Medulla oblongata (tissue), 1 donor: ENCODE data around the gene GLYATL3.
"Not testable (repeated sequence)": the region's sequence is repeated elsewhere in the genome, so short reads cannot be mapped to it uniquely, and the experiment has no call there.

ENCODE experiments used
- DNase-seq: peaks from one replicate; pipeline ENCODE4 v3.0.0-alpha.2; 2015; ENCODE audit errors: extremely low spot score

GLYATL3 gene

GRCh38 chr6:49499623-49500022, at the start of gene GLYATL3:
Gene GLYATL3, plus strand, starts transcription at chr6:49499923. Its CDS starts 12,068 bp downstream, at chr6:49511991.
- no peak for DNase-seq

- no peak for DNase-seq
Observed at GRCh38 chr6:49453221-49453620, 46.5 kb upstream of the GLYATL3 start.

DNA sequence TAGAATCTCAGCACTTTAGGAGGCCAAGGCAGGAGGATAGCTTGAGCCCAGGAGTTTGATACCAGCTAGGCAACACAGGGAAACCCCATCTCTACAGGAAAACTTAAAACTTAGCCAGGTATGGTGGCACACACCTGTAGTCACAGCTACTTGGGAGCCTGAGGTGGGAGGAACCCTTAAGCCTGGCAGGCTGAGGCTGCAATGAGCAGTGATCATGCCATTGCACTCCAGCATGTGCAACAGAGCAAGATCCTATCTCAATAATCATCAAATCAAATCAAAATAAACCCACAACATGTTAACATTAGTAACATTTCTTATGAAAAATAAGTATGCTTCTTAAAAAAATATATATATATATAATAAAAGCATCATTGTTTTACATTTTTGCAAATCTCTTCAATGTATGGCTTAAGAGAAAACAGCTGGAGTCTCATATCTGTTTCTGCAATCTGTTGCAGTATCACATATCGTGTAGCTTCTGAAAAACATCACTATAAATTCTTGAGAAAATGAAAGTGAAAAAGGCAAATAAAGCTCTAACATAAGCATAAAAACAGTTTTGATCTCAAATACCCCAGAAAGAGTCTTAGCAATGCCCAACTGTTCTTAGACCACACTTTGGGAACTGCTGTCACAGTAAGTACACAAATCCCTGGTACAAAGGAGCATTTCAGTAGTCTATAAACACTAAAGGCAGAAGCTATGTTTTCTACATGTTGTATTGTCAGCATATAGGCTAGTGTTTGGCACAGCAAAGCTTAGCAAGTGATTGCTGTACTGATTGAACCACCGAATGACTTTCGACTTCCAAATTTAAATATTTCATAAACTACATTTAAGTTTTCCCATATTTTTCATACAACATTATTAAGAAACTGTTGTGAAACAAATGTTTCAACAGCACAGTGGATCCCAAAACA, 44.7 kb upstream of the GLYATL3 start:
- no peak for DNase-seq

GRCh38 chr6:49457771-49458170, 42.0 kb upstream of the GLYATL3 start:
- DNase-seq: no peak

GRCh38 chr6:49462071-49462470, 37.7 kb upstream of the GLYATL3 start:
- DNase-seq: no peak

GRCh38 chr6:49462599-49462926, 37.2 kb upstream of the GLYATL3 start:
- no peak for DNase-seq

DNA sequence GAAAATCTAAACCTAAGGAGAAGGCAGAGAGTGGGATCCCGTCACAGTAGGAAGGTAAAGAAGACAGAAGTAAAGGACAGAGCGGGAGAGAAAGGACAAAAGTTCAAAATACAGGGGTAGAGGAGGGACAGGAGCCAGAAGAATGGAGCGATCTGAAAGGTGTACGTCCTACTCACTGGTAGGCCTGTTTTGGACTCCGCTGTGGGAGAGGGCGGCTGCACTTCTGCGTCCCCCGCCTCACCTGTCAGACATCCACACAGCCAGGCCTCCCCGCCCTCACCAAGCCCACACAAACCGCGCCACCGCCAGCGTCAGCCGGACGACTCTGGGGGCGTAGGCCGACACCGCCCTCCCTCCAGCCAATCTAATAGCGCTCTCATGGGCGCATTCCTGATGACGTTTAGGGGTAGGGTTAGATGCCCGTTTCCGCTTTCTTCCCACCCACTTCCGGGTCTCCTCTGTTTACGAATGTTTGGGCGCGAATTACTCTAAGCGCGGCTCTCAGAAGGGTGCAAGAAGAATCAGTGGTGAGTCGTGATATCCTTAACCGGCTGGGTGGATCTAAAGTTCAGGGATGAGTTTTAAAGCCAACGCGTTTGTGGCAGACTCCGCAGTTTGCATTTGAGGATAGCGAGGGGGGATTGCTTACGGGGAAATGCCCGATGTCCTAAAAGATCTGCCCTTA, 36.7 kb upstream of the GLYATL3 start, which contains the start of the genes CENPQ and MMUT:
Gene CENPQ, plus strand, starts transcription at position 444 of the 685 bp plus-strand sequence. CDS start 6,807 bp downstream, outside the sequence.
Gene MMUT, minus strand, starts transcription at position 327 of the 685 bp plus-strand sequence. CDS start 3,787 bp downstream, outside the sequence.
- DNase-seq: peak; percentile 98

DNA sequence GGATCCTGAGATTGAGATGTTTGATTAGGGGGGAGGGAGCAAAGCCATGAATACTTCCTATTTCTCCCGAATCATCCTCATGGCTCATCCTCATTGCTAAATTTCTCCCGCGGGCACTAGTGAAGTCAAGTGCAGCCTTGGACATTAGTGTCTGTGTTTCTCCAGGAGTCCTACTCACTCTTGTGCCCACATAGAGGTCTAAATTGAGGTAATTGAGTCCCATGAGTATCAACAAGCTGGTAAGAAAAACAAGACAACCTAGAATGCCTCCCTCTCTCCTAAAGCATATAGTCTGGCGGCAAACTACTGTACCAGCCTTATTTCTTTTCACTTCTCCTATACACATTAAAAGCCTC, 36.1 kb upstream of the GLYATL3 start:
- DNase-seq: no peak

DNA sequence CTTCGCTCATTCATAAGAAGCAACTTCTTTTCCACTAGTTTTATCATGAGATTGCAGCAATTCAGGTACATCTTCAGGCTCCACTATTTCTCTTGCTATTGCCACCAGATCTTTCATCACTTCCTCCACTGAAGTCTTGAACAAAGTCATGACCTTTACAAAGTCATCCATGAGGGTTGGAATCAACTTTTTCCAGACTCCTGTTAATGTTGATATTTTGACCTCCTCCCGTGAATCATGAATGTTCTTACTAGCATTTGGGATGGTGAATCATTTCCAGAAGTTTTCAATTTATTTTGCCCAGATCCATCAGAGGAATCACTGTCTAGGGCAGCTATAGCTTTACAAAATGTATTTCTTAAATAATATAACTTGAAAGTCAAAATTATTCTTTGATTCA, 35.0 kb upstream of the GLYATL3 start:
- no peak for DNase-seq

DNA sequence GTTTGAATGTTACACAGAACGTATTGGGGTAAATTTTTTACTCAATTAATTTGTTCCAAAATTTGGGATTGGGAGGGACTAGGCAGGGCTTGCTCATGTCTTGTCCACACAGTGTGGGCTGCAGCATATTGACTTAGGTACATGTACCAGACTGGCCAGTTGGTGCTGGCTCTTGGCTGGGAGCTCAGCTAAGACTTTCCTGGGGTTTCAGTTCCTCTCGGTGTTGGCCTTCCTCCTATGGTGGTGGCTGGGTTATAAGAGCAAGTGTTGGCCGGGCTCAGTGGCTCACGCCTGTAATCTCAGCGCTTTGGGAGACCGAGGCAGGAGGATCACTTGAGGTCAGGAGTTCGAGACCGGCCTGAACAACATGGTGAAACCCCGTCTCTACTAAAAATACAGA, 31.7 kb upstream of the GLYATL3 start:
- DNase-seq: no peak

GRCh38 chr6:49476564-49476963, 23.2 kb upstream of the GLYATL3 start:
- not testable (repeated sequence) for DNase-seq

GRCh38 chr6:49479308-49479970, 20.3 kb upstream of the GLYATL3 start:
- DNase-seq: no peak

GRCh38 chr6:49481846-49482245, 17.9 kb upstream of the GLYATL3 start:
- DNase-seq: not testable (repeated sequence)

DNA sequence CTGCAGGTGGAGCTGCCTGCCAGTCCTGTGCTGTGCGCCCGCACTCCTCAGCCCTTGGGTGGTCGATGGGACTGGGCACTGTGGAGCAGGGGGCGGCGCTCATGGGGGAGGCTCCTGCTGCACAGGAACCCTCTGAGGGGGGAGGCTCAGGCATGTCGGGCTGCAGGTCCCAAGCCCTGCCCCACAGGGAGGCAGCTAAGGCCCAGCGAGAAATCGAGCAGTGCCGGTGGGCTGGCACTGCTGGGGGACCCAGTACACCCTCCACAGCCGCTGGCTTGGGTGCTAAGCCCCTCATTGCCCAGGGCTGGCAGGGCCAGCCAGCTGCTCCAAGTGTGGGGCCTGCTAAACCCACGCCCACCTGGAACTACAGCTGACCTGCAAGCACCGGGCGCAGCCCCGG, 16.3 kb upstream of the GLYATL3 start:
- not testable (repeated sequence) for DNase-seq

GRCh38 chr6:49490633-49491032, 9.1 kb upstream of the GLYATL3 start:
- no peak for DNase-seq

- DNase-seq: no peak
Observed at GRCh38 chr6:49497304-49497703, 2.4 kb upstream of the GLYATL3 start.

DNA sequence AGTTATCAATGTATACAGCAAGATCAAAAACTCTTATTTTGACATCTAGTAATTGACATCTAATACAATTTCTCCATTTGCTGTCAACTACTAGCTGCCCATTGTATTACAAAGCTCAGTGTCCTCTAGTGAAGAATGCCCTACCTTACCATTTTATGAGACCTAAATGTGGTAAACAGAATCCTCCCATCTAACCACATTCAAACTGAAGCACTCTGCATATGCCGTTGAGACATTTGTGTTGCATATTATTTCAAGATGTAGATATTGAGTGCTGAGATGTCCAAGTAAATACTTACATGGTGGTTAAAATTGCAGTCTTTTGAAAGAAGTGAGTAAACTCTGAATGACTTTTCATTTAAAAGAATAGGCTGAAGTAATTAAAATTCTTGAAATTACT, 597 bp upstream of the GLYATL3 start:
- no peak for DNase-seq

DNA sequence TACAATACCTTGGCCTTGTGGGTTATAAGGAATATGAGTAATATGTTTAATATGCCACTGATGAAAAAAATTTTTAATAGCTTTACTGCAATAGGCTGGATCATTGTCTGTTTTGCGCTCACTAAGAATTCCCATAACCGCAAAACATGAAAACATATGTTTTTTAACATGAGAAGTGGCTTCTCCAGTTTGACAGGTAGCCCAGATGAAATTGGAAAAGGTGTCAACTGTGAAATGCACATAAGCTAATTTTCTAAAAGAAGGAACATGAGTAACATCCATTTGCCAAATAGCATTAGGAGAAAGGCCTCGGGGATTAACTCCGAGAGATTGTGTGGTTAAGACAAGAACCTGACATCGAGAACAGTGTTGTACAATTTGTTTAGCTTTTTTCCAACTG, 4.9 kb downstream of the GLYATL3 start:
- DNase-seq: no peak

DNA sequence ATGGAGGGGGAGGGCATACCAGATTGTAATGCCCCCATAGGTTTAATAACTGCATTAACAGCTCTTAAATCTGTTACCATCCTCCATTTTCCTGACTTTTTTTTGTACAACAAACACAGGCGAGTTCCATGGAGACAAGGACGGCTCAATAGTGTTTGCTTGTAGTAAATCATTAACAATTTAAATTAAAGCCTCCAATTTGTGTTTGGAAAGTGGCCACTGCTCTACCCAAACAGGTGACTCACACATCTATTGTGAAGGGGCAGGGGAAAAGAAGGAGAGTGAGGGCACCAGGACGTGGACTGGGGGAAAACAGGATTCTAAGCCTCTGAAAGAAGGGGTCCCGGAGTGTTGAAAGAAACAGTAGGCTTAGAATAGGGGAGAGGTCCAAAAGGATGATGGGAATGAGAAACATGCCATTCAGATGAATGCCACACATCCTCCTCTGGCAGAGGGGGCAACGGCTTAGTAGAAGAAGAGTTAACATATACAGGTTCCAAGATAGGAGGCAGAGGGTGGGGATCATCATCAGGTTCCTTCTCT, 6.9 kb downstream of the GLYATL3 start:
- DNase-seq: no peak

DNA sequence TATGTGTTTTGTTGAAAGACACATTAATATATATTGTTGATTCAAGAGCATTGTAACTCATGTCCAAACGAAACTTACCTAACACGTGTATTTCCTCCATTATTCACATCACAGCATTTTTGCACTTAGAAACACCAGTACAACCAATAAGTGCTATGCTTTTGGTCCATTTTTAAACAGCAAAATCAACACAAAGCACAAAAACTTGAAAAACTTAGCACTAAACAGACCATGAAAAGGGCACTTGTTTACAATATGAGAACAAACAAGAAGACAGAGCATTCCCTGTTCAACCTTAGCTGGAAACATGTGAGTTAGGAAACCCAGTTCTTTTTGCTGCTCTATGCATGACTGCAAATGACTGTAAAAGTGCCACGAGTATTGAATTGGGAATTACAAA, 9.6 kb downstream of the GLYATL3 start:
- no peak for DNase-seq

- no peak for DNase-seq
Observed at GRCh38 chr6:49513153-49513989, 13.6 kb downstream of the GLYATL3 start.
